ENCODE results near the gene SLC10A6.

The SLC10A6 gene

DNA sequence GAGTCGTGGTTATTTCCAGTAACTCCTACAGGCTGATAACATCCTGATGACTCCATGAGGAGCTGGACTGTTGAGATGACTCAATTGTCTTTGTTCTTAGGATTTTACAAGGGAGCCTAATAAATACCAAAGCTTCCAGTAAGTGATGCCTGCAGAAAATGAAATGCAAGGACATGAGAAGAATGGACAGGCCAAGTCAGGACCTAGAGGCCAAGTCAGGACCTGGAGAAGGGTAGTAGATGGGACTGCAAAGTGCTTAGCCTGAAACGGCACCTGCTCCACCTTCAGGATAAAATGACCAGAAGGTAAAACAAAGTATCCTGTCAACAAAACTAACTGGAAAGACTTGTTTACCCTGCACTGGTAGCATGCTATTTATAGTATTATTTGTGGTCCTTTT, 6.4 kb upstream of the SLC10A6 start:
- Histone ChIP-seq H3K9me2 (replicated peaks; ENCODE audit: insufficient read depth, low read length) (no peaks in the 10 kb centered on the region), H3K27ac (ENCODE audit: low read length) (no peak overlapping the region), H4K20me1 (ENCODE audit: insufficient read depth, low read length) (no peaks in the 10 kb centered on the region), H3K27me3 (replicated peaks; ENCODE audit: insufficient read depth, low read length) (no peaks in the 10 kb centered on the region), H3K36me3 (replicated peaks; ENCODE audit: insufficient read depth, low read length) (no peaks in the 10 kb centered on the region), H3K4me2 (ENCODE audit: low read depth, low read length) (no peak overlapping the region), H3K79me2 (ENCODE audit: low read length) (no peaks in the 10 kb centered on the region), H3K4me1 (ENCODE audit: low read length) (no peaks in the 10 kb centered on the region), H3K9ac (ENCODE audit: low read length) (no peak overlapping the region), H3F3A (ENCODE audit: insufficient read depth, low read length) (no peaks in the 10 kb centered on the region), H3K4me3 (ENCODE audit: low read length) (no peak overlapping the region), H2AFZ (ENCODE audit: low read length) (no peak overlapping the region), H3K9me3 (replicated peaks; ENCODE audit: insufficient read depth, low read length) (no peaks in the 10 kb centered on the region)
- DNase-seq, result no peak
- TF ChIP-seq, protein P1, sequence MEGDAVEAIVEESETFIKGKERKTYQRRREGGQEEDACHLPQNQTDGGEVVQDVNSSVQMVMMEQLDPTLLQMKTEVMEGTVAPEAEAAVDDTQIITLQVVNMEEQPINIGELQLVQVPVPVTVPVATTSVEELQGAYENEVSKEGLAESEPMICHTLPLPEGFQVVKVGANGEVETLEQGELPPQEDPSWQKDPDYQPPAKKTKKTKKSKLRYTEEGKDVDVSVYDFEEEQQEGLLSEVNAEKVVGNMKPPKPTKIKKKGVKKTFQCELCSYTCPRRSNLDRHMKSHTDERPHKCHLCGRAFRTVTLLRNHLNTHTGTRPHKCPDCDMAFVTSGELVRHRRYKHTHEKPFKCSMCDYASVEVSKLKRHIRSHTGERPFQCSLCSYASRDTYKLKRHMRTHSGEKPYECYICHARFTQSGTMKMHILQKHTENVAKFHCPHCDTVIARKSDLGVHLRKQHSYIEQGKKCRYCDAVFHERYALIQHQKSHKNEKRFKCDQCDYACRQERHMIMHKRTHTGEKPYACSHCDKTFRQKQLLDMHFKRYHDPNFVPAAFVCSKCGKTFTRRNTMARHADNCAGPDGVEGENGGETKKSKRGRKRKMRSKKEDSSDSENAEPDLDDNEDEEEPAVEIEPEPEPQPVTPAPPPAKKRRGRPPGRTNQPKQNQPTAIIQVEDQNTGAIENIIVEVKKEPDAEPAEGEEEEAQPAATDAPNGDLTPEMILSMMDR (IDR thresholded peaks at IDR 0.05; ENCODE audit: low read length), result no peak
- TF ChIP-seq EZH2phosphoT487 (IDR thresholded peaks at IDR 0.05; ENCODE audit: low read length) (no peak), EZH2 (optimal IDR thresholded peaks at IDR 0.05; ENCODE audit: low read depth, low read length) (no peak)

DNA sequence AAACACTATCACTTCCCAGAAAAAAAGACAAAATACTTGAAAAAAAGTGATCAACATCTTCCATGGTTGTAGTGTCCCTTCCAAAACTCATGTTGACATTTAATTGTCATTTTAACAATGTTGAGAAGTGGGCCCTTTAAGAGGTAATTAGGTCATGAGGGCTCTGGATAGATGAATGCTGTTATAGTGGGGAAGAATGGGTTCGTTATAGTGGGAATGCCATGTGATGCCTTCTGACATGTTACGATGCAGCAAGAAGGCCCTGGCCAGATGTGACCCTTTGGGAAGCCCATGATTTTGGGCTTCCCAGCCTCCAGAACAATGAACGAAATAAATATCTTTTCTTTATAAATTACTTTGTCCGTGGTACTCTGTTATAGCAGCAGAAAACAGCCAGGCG, 4.0 kb upstream of the SLC10A6 start:
- Histone ChIP-seq H3K27ac (ENCODE audit: low read length) (no peak overlapping the region), H3K79me2 (ENCODE audit: low read length) (no peaks in the 10 kb centered on the region), H3K9ac (ENCODE audit: low read length) (no peak overlapping the region), H3K36me3 (replicated peaks; ENCODE audit: insufficient read depth, low read length) (no peaks in the 10 kb centered on the region), H3K4me1 (ENCODE audit: low read length) (no peaks in the 10 kb centered on the region), H3K27me3 (replicated peaks; ENCODE audit: insufficient read depth, low read length) (no peaks in the 10 kb centered on the region), H2AFZ (ENCODE audit: low read length) (no peak overlapping the region), H3F3A (ENCODE audit: insufficient read depth, low read length) (no peaks in the 10 kb centered on the region), H3K9me3 (replicated peaks; ENCODE audit: insufficient read depth, low read length) (no peaks in the 10 kb centered on the region), H4K20me1 (ENCODE audit: insufficient read depth, low read length) (no peaks in the 10 kb centered on the region), H3K9me2 (replicated peaks; ENCODE audit: insufficient read depth, low read length) (no peaks in the 10 kb centered on the region), H3K4me3 (ENCODE audit: low read length) (no peak overlapping the region), H3K4me2 (ENCODE audit: low read depth, low read length) (no peak overlapping the region)
- DNase-seq, result no peak
- TF ChIP-seq, protein P1 (IDR thresholded peaks at IDR 0.05; ENCODE audit: low read length), result no peak
- TF ChIP-seq EZH2 (optimal IDR thresholded peaks at IDR 0.05; ENCODE audit: low read depth, low read length) (no peak), EZH2phosphoT487 (IDR thresholded peaks at IDR 0.05; ENCODE audit: low read length) (no peak)

DNA sequence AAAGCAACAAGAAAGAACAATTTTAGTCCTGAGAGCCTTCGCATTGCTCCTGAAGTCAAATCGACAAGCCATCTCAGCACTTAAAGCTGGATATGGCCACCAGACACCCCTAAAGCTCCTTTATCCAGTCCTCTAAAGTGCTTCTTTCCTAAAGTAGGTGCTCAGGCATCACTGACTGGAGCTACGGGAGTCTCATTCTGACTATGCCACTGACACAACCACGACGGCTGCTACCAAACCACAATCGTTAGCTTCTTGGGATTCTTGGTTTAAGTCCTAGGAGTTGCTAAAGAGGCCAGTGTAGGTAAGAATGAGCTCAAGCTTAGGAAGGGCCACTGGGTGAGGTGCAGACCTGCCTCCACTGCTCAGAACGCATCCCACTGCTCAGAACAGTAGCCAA, 1.0 kb downstream of the SLC10A6 start:
- no peak overlapping the region for H2AFZ ChIP-seq (ENCODE audit: low read length)

More for the DNA sequence above, 1.0 kb downstream of the SLC10A6 start:
- Histone ChIP-seq H3K79me2 (ENCODE audit: low read length) (no peaks in the 10 kb centered on the region), H3K9ac (ENCODE audit: low read length) (no peak overlapping the region), H3K4me1 (ENCODE audit: low read length) (no peaks in the 10 kb centered on the region), H3F3A (ENCODE audit: insufficient read depth, low read length) (no peaks in the 10 kb centered on the region), H3K27me3 (replicated peaks; ENCODE audit: insufficient read depth, low read length) (no peaks in the 10 kb centered on the region), H3K9me2 (replicated peaks; ENCODE audit: insufficient read depth, low read length) (no peaks in the 10 kb centered on the region), H3K27ac (ENCODE audit: low read length) (no peak overlapping the region), H3K4me2 (ENCODE audit: low read depth, low read length) (no peak overlapping the region), H3K9me3 (replicated peaks; ENCODE audit: insufficient read depth, low read length) (no peaks in the 10 kb centered on the region), H3K36me3 (replicated peaks; ENCODE audit: insufficient read depth, low read length) (no peaks in the 10 kb centered on the region), H3K4me3 (ENCODE audit: low read length) (no peak overlapping the region), H4K20me1 (ENCODE audit: insufficient read depth, low read length) (no peaks in the 10 kb centered on the region)
- no peak for DNase-seq
- TF ChIP-seq EZH2 (optimal IDR thresholded peaks at IDR 0.05; ENCODE audit: low read depth, low read length) (no peak), EZH2phosphoT487 (IDR thresholded peaks at IDR 0.05; ENCODE audit: low read length) (no peak)
- TF ChIP-seq, protein P1 (IDR thresholded peaks at IDR 0.05; ENCODE audit: low read length), result no peak
